Neural cell (in vitro differentiated cells): ENCODE data around the gene ZNF467. TPM values are rescaled to one million over a fixed set of nuclear protein-coding genes. Genes with fewer than 3 reads are reported as not detected.

Source experiments
- H2AFZ ChIP-seq: fragments of 200-600, 300-800 bp; sonication (generic), shearing (Covaris generic); 2 replicates; pipeline ENCODE4 v1.6.0; 2014; ENCODE audit warnings: low read depth, mild to moderate bottlenecking, antibody characterized with exemption, low read length, moderate library complexity
- H3F3A ChIP-seq: fragments of 200-600 bp; shearing (Covaris generic); 2 replicates; pipeline ENCODE4 v1.6.1; 2016; ENCODE audit warnings: mild to moderate bottlenecking, moderate library complexity, mixed read lengths, antibody characterized with exemption, low read length; ENCODE audit not compliant: insufficient read depth, poor library complexity, severe bottlenecking
- H3K27ac ChIP-seq: fragments of 200-600, 300-800 bp; sonication (generic), shearing (Covaris generic); 2 replicates; pipeline ENCODE4 v1.5.1; 2014; ENCODE audit warnings: mild to moderate bottlenecking, low read length, moderate library complexity
- H3K27me3 ChIP-seq: fragments of 300-800, 200-600 bp; sonication (generic), shearing (Covaris generic); 2 replicates; pipeline ENCODE4 v1.6.0; 2014; ENCODE audit warnings: mild to moderate bottlenecking, low read depth, low read length, moderate library complexity; ENCODE audit not compliant: insufficient read depth
- H3K36me3 ChIP-seq: fragments of 300-800, 200-600 bp; sonication (generic), shearing (Covaris generic); 2 replicates; pipeline ENCODE4 v1.5.1; 2014; ENCODE audit warnings: mild to moderate bottlenecking, antibody characterized with exemption, low read length, moderate library complexity; ENCODE audit not compliant: insufficient read depth
- H3K4me2 ChIP-seq: fragments of 300-800, 200-600 bp; sonication (generic), shearing (Covaris generic); 2 replicates; pipeline ENCODE4 v1.6.0; 2014; ENCODE audit warnings: mild to moderate bottlenecking, low read length
- H3K4me3 ChIP-seq: fragments of 300-800, 200-600 bp; sonication (generic), shearing (Covaris generic); 2 replicates; pipeline ENCODE4 v1.5.1; 2014; ENCODE audit warnings: mild to moderate bottlenecking, low read length, moderate library complexity
- H3K79me2 ChIP-seq: fragments of 200-600 bp; shearing (Covaris generic); replicated peaks from 2 replicates; pipeline ENCODE4 v1.6.0; 2014; ENCODE audit warnings: mild to moderate bottlenecking, low read length, moderate library complexity; ENCODE audit not compliant: insufficient read depth
- H3K9ac ChIP-seq: fragments of 300-800, 200-600 bp; sonication (generic), shearing (Covaris generic); 2 replicates; pipeline ENCODE4 v1.6.1; 2016; ENCODE audit warnings: mild to moderate bottlenecking, low read length, mixed read lengths
- H3K9me2 ChIP-seq: fragments of 200-600 bp; shearing (Covaris generic); 2 replicates; pipeline ENCODE4 v1.6.1; 2016; ENCODE audit warnings: mild to moderate bottlenecking, low read length, mixed read lengths; ENCODE audit not compliant: insufficient read depth
- H3K9me3 ChIP-seq: fragments of 200-600, 300-800 bp; sonication (generic), shearing (Covaris generic); 2 replicates; pipeline ENCODE4 v1.6.1; 2016; ENCODE audit warnings: mild to moderate bottlenecking, mixed run types, low read length, moderate library complexity, mixed read lengths
- H4K20me1 ChIP-seq: fragments of 200-600 bp; shearing (Covaris generic); 2 replicates; pipeline ENCODE4 v1.6.1; 2016; ENCODE audit warnings: mild to moderate bottlenecking, mixed run types; ENCODE audit not compliant: insufficient read depth
- EP300 ChIP-seq: fragments of 450-650 bp; conservative IDR thresholded peaks from 2 replicates; pipeline ENCODE4 v1.6.1; 2014; ENCODE audit warnings: antibody characterized with exemption, mild to moderate bottlenecking, moderate library complexity; ENCODE audit not compliant: poor library complexity, severe bottlenecking
- EZH2 ChIP-seq: fragments of 200-600, 300-800 bp; shearing (Covaris generic), sonication (generic); IDR thresholded peaks from 2 replicates; pipeline ENCODE4 v1.6.1; 2014; ENCODE audit warnings: antibody characterized with exemption, low read length, borderline replicate concordance, mild to moderate bottlenecking; ENCODE audit not compliant: insufficient read depth, poor library complexity, severe bottlenecking
- MXI1 ChIP-seq: fragments of 450-650 bp; conservative IDR thresholded peaks from 2 replicates; pipeline ENCODE4 v1.6.1; 2014; ENCODE audit warnings: antibody characterized with exemption, mild to moderate bottlenecking; ENCODE audit not compliant: poor library complexity, severe bottlenecking
- POLR2AphosphoS5 ChIP-seq: IDR thresholded peaks from 2 replicates; pipeline ENCODE4 v1.6.1; 2012
- RAD21 ChIP-seq: fragments of 450-650 bp; conservative IDR thresholded peaks from 2 replicates; pipeline ENCODE4 v1.6.1; 2014; ENCODE audit warnings: antibody characterized with exemption, mild to moderate bottlenecking, moderate library complexity
- SMC3 ChIP-seq: fragments of 450-650 bp; conservative IDR thresholded peaks from 2 replicates; pipeline ENCODE4 v1.6.1; 2014; ENCODE audit warnings: antibody characterized with exemption, mild to moderate bottlenecking, moderate library complexity; ENCODE audit not compliant: poor library complexity
- TAF1 ChIP-seq: IDR thresholded peaks from 2 replicates; pipeline ENCODE4 v1.6.1; 2012; ENCODE audit warnings: low read depth
- polyA plus RNA-seq: library from polyadenylated mRNA; depleted of rRNA; stranded (reverse); fragments of >200 nt; gene quantifications from 2 replicates; pipeline ENCODE4 v1.2.3, GENCODE V29; 2014
- TF ChIP-seq, protein P1 (sequence below): fragments of 450-650 bp; IDR thresholded peaks from 2 replicates; pipeline ENCODE4 v1.5.1; 2014; ENCODE audit warnings: antibody characterized with exemption, mild to moderate bottlenecking, moderate library complexity; ENCODE audit not compliant: poor library complexity, severe bottlenecking
- TF ChIP-seq, protein P2 (sequence below): IDR thresholded peaks from 2 replicates; pipeline ENCODE4 v1.6.1; 2012; ENCODE audit warnings: borderline replicate concordance

ZNF467 gene
- polyA plus RNA-seq, 1 donor from 2014 or later = 11.9 TPM

DNA sequence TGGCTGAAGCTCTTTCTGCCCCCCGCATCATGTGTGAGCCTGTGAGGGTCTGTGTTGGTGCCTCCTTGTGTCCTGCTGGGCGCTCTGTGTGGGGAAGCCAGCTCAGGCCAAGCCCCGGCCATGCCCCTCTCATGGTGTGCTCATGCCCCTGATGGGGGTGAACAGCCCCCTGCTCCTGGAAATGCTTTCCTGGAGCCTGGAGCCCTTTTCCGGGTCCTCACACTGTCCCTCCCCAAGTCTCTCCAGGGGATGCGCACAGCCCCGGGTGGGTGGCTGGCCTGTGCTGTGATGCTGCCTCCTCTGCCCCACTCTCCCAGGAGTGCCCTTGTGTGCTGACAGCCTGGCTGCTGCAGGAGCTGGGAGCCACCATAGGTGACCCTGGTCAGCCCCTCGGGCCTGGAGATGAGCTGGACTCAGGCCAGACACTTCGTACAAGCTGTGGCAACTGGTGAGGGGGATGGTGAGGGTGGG is 43.9 kb upstream of the ZNF467 start:
- Histone ChIP-seq H4K20me1 (no peaks in the 10 kb centered on the region), H3K4me3 (no peak overlapping the region), H3K9ac (no peak overlapping the region), H3K27me3 (no peaks in the 10 kb centered on the region), H3K9me2 (no peaks in the 10 kb centered on the region), H2AFZ (no peak overlapping the region), H3K4me2 (no peak overlapping the region), H3K36me3 (no peaks in the 10 kb centered on the region), H3K27ac (no peak overlapping the region), H3F3A (no peaks in the 10 kb centered on the region), H3K9me3 (no peaks in the 10 kb centered on the region), H3K79me2 (no peaks in the 10 kb centered on the region)
- TF ChIP-seq, protein P1, sequence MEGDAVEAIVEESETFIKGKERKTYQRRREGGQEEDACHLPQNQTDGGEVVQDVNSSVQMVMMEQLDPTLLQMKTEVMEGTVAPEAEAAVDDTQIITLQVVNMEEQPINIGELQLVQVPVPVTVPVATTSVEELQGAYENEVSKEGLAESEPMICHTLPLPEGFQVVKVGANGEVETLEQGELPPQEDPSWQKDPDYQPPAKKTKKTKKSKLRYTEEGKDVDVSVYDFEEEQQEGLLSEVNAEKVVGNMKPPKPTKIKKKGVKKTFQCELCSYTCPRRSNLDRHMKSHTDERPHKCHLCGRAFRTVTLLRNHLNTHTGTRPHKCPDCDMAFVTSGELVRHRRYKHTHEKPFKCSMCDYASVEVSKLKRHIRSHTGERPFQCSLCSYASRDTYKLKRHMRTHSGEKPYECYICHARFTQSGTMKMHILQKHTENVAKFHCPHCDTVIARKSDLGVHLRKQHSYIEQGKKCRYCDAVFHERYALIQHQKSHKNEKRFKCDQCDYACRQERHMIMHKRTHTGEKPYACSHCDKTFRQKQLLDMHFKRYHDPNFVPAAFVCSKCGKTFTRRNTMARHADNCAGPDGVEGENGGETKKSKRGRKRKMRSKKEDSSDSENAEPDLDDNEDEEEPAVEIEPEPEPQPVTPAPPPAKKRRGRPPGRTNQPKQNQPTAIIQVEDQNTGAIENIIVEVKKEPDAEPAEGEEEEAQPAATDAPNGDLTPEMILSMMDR = no peak
- TF ChIP-seq POLR2AphosphoS5 (no peak), EP300 (no peak), TAF1 (no peak), MXI1 (no peak)
- TF ChIP-seq, protein P2, sequence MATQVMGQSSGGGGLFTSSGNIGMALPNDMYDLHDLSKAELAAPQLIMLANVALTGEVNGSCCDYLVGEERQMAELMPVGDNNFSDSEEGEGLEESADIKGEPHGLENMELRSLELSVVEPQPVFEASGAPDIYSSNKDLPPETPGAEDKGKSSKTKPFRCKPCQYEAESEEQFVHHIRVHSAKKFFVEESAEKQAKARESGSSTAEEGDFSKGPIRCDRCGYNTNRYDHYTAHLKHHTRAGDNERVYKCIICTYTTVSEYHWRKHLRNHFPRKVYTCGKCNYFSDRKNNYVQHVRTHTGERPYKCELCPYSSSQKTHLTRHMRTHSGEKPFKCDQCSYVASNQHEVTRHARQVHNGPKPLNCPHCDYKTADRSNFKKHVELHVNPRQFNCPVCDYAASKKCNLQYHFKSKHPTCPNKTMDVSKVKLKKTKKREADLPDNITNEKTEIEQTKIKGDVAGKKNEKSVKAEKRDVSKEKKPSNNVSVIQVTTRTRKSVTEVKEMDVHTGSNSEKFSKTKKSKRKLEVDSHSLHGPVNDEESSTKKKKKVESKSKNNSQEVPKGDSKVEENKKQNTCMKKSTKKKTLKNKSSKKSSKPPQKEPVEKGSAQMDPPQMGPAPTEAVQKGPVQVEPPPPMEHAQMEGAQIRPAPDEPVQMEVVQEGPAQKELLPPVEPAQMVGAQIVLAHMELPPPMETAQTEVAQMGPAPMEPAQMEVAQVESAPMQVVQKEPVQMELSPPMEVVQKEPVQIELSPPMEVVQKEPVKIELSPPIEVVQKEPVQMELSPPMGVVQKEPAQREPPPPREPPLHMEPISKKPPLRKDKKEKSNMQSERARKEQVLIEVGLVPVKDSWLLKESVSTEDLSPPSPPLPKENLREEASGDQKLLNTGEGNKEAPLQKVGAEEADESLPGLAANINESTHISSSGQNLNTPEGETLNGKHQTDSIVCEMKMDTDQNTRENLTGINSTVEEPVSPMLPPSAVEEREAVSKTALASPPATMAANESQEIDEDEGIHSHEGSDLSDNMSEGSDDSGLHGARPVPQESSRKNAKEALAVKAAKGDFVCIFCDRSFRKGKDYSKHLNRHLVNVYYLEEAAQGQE = no peak

DNA sequence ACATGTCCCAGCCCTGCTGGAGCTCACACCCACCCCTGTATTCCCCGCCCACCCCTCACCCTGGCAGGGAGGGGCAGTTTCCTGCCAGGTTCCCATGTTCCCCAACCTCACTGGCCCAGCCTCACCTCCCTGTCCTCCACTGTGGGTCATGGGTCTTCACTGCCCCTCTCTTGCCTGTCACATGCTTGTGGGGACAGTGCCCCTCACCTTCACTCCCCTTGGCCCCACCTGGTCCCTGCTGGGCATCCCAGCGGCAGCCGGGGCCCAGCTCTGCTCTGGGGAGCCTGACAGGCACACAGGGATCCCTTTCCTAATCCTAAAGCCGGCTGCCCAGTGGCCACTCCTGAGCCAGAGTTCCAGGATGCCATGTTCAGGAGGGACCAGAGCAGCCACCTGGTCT is 43.4 kb upstream of the ZNF467 start:
- Histone ChIP-seq H3F3A (no peaks in the 10 kb centered on the region), H2AFZ (no peak overlapping the region), H3K27ac (no peak overlapping the region), H3K9ac (no peak overlapping the region), H3K79me2 (no peaks in the 10 kb centered on the region), H4K20me1 (no peaks in the 10 kb centered on the region), H3K4me3 (no peak overlapping the region), H3K9me2 (no peaks in the 10 kb centered on the region), H3K36me3 (no peaks in the 10 kb centered on the region), H3K9me3 (no peaks in the 10 kb centered on the region), H3K27me3 (no peaks in the 10 kb centered on the region), H3K4me2 (no peak overlapping the region)
- TF ChIP-seq POLR2AphosphoS5 (no peak), RAD21 (no peak), MXI1 (no peak), SMC3 (no peak), TAF1 (no peak), EP300 (no peak), EZH2 (no peak)
- TF ChIP-seq, protein P2 = no peak
- TF ChIP-seq, protein P1 = no peak
